HG03097 (cell line): Measurements from ENCODE around the gene CAMKK1.

Experiments
- ATAC-seq: cut with Tn5 transposase; IDR thresholded peaks from one replicate; pipeline ENCODE4 v1.9.1; 2021; ENCODE audit not compliant: unreplicated experiment, low FRiP score

Gene CAMKK1

GRCh38 chr17:3918372-3919122, 25.7 kb upstream of the CAMKK1 start:
- ATAC-seq: no peak

GRCh38 chr17:3917391-3917931, 24.6 kb upstream of the CAMKK1 start:
- no peak for ATAC-seq

- no peak for ATAC-seq
These were observed 24.0 kb upstream of the CAMKK1 start for GRCh38 chr17:3916825-3917224.

- no peak for ATAC-seq
These were observed 23.3 kb upstream of the CAMKK1 start, which contains the start of gene P2RX1 for GRCh38 chr17:3915995-3916696. TSS of gene P2RX1 (minus strand) at chr17:3916465. CDS start at chr17:3916225, 240 bp downstream.

- ATAC-seq: no peak
These were observed 22.7 kb upstream of the CAMKK1 start for GRCh38 chr17:3915581-3915994.

- ATAC-seq: peak; percentile 37
These were observed 21.4 kb upstream of the CAMKK1 start for GRCh38 chr17:3914312-3914670.

GRCh38 chr17:3913531-3914311, 20.9 kb upstream of the CAMKK1 start:
- ATAC-seq: no peak

- ATAC-seq: no peak
These were observed 20.0 kb upstream of the CAMKK1 start for GRCh38 chr17:3912827-3913226.

GRCh38 chr17:3911271-3912053, 18.6 kb upstream of the CAMKK1 start:
- peak; percentile 46 for ATAC-seq

- no peak for ATAC-seq
These were observed 17.8 kb upstream of the CAMKK1 start for GRCh38 chr17:3910420-3911270.

- no peak for ATAC-seq
These were observed 16.4 kb upstream of the CAMKK1 start for GRCh38 chr17:3909257-3909656.

- no peak for ATAC-seq
These were observed 14.8 kb upstream of the CAMKK1 start for GRCh38 chr17:3907483-3908216.

- no peak for ATAC-seq
These were observed 14.0 kb upstream of the CAMKK1 start for GRCh38 chr17:3906881-3907280.

- no peak for ATAC-seq
These were observed 12.2 kb upstream of the CAMKK1 start for GRCh38 chr17:3905017-3905520.

- no peak for ATAC-seq
These were observed 11.6 kb upstream of the CAMKK1 start for GRCh38 chr17:3904501-3904900.

GRCh38 chr17:3903881-3904290, 11.0 kb upstream of the CAMKK1 start:
- ATAC-seq: no peak

- ATAC-seq: no peak
These were observed 10.4 kb upstream of the CAMKK1 start for GRCh38 chr17:3903051-3903825.

GRCh38 chr17:3900646-3901045, 7.8 kb upstream of the CAMKK1 start:
- no peak for ATAC-seq
